Ishikawa (cell line): Measurements from ENCODE around the gene FAM25A.

Experiments
- RAD21 ChIP-seq: IDR thresholded peaks from 2 replicates; pipeline ENCODE4 v1.6.1; 2012; ENCODE audit warnings: low read depth
- YY1 ChIP-seq: IDR thresholded peaks from 2 replicates; pipeline ENCODE4 v1.6.1; 2012; ENCODE audit warnings: low read depth

DNA sequence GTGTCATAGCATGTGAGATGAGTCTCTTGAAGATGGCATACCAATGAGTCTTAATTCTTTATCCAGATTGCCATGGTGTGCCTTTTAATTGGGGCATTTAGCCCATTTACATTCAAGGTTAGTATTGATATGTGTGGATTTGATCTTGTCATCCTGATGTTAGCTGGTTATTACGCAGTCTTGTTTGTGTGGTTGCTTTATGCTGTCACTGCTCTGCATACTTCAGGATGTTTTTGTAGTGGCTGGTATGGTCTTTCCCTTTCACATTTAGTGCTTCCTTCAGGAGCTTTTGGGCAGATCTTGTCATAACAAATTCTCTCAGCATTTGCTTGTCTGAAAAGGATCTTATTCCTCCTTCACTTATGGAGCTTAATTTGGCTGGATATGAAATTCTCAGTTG lies 16.5 kb downstream of the FAM25A start:
- TF ChIP-seq RAD21 (no peak), YY1 (no peak)
